ENCODE data around the gene LRFN2.

Gene LRFN2

GRCh38 chr6:40509086-40509485, 78.1 kb downstream of the LRFN2 start:
- no peak for TF ChIP-seq CTCF (conservative IDR thresholded peaks at IDR 0.05)

GRCh38 chr6:40506954-40507353, 80.2 kb downstream of the LRFN2 start:
- H3K27ac ChIP-seq: no peak overlapping the region
- TF ChIP-seq CTCF (conservative IDR thresholded peaks at IDR 0.05): no peak

More at GRCh38 chr6:40509086-40509485, 78.1 kb downstream of the LRFN2 start:
- H3K27ac ChIP-seq: no peak overlapping the region

- TF ChIP-seq CTCF (conservative IDR thresholded peaks at IDR 0.05): no peak
These were observed 81.9 kb downstream of the LRFN2 start for GRCh38 chr6:40505191-40505810.

GRCh38 chr6:40504274-40504673, 82.9 kb downstream of the LRFN2 start:
- no peak overlapping the region for H3K27ac ChIP-seq
- TF ChIP-seq CTCF (conservative IDR thresholded peaks at IDR 0.05): no peak

More at GRCh38 chr6:40505191-40505810, 81.9 kb downstream of the LRFN2 start:
- H3K27ac ChIP-seq: no peak overlapping the region

- no peak for TF ChIP-seq CTCF (conservative IDR thresholded peaks at IDR 0.05)
- H3K27ac ChIP-seq: no peak overlapping the region
These were observed 86.9 kb downstream of the LRFN2 start for GRCh38 chr6:40500227-40500626.

GRCh38 chr6:40499215-40499614, 87.9 kb downstream of the LRFN2 start:
- H3K27ac ChIP-seq: no peak overlapping the region
- TF ChIP-seq CTCF (conservative IDR thresholded peaks at IDR 0.05): no peak

- no peak for TF ChIP-seq CTCF (conservative IDR thresholded peaks at IDR 0.05)
- H3K27ac ChIP-seq: no peak overlapping the region
These were observed 89.0 kb downstream of the LRFN2 start for GRCh38 chr6:40498148-40498547.
